Urinary bladder (tissue), 4 donors: Measurements from ENCODE around the gene CD81. TPM values are rescaled to one million over a fixed set of nuclear protein-coding genes. Genes with fewer than 3 reads are reported as not detected.

Experiments used
- DNase-seq: peaks from one replicate; pipeline ENCODE4 v3.0.0-alpha.2; 2015; ENCODE audit errors: extremely low spot score
- H3K27ac ChIP-seq: one replicate; pipeline ENCODE4 v1.5.1; 2013; ENCODE audit warnings: low read depth, mild to moderate bottlenecking, moderate library complexity
- H3K36me3 ChIP-seq: one replicate; pipeline ENCODE4 v1.6.1; 2013; ENCODE audit warnings: mild to moderate bottlenecking, moderate library complexity; ENCODE audit not compliant: insufficient read depth
- H3K4me1 ChIP-seq: one replicate; pipeline ENCODE4 v1.6.1; 2013; ENCODE audit warnings: mild to moderate bottlenecking, moderate library complexity; ENCODE audit not compliant: insufficient read depth
- H3K4me3 ChIP-seq: one replicate; pipeline ENCODE4 v1.5.1; 2013; ENCODE audit warnings: low read depth, low read length
- WGBS: extraction: QIAGEN DNeasy Blood & Tissue Kit; methylation state at CpG from one replicate; pipeline ENCODE4 v1.1.7; 2013; 5-methylcytosine and 5-hydroxymethylcytosine counted together
- polyA plus RNA-seq: library from polyadenylated mRNA; stranded (reverse); fragments of 200-250 nt; gene quantifications from one replicate; pipeline ENCODE4 v1.2.3, GENCODE V29; 2013
- total RNA-seq: library from RNA; depleted of rRNA; stranded (reverse); fragments of >200 nt; gene quantifications from one replicate; pipeline ENCODE4 v1.2.3, GENCODE V29; 2014
- donor health status: healthy with polysubstance abuse.
- donor health status: healthy.

CD81 gene
- total and polyA plus RNA-seq, 2 donors = 251 to 1,145 TPM

GRCh38 chr11:2383852-2384804, 7.0 kb downstream of the CD81 start:
- 47% methylated on average over 33 of the region's 33 CpGs for WGBS
- Histone ChIP-seq H3K36me3 (no peaks in the 10 kb centered on the region), H3K4me3 (no peak overlapping the region), H3K27ac (peak overlapping the region; percentile 78), H3K4me1 (no peaks in the 10 kb centered on the region)
- no peak for DNase-seq

GRCh38 chr11:2385156-2386151, 8.3 kb downstream of the CD81 start:
- no peaks in the 10 kb centered on the region for H3K4me1 ChIP-seq

GRCh38 chr11:2386591-2386990, 9.5 kb downstream of the CD81 start:
- WGBS = 38% methylated on average over 9 of the region's 9 CpGs

More at GRCh38 chr11:2385156-2386151, 8.3 kb downstream of the CD81 start:
- WGBS = 68% methylated on average over 48 of the region's 48 CpGs
- no peaks in the 10 kb centered on the region for H3K36me3 ChIP-seq
- H3K4me3 ChIP-seq = no peak overlapping the region
- no peak overlapping the region for H3K27ac ChIP-seq
- DNase-seq = no peak

DNA sequence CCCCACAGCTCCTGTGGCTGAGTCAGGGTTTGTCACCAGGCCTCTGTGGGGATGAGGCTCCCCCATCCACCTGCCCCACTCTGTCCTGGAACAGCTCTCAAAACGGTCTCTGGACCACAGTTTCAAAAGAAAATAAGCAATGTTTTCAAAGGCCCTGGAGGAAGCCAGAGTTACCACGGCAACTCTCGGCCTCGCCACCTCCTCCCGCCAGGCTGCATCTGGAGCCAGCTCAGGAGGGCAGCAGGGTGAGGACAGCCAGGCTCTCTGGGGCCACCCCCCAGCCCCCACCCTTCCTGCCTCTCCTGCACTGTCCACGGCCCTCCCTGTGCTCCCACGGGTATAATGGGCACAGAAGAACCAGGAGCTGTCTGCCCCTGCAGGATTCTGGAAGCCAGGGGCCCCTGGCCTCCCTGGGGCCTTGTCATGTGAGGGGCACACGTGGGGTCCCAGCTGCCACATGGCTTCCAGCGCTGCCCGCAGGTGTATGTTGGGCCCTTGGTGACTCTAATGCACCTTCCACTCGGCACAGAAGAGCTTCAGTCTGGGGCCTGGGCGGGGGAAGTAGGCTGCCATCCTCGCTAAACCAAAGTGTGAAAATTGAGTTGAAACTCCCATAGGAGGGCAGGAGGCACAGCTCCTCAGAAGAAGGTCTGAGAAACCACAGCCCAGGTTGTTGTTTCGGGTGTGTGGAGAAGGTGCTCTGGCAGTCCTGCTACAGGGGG, 10.3 kb downstream of the CD81 start:
- no peaks in the 10 kb centered on the region for H3K36me3 ChIP-seq
- 37% methylated on average over 14 of the region's 14 CpGs for WGBS
- no peak overlapping the region for H3K4me3 ChIP-seq
- no peak for DNase-seq
- H3K4me1 ChIP-seq = no peaks in the 10 kb centered on the region
- H3K27ac ChIP-seq = peak overlapping the region; percentile 48

More at GRCh38 chr11:2386591-2386990, 9.5 kb downstream of the CD81 start:
- Histone ChIP-seq H3K4me3 (no peak overlapping the region), H3K4me1 (no peaks in the 10 kb centered on the region), H3K27ac (peak overlapping the region; percentile 48), H3K36me3 (no peaks in the 10 kb centered on the region)
- DNase-seq = no peak

GRCh38 chr11:2388431-2389376, 11.6 kb downstream of the CD81 start:
- H3K27ac ChIP-seq = no peak overlapping the region
- H3K4me3 ChIP-seq = no peak overlapping the region
- H3K36me3 ChIP-seq = no peaks in the 10 kb centered on the region
- no peaks in the 10 kb centered on the region for H3K4me1 ChIP-seq
- no peak for DNase-seq
- WGBS = 77% methylated on average over 15 of the region's 15 CpGs

DNA sequence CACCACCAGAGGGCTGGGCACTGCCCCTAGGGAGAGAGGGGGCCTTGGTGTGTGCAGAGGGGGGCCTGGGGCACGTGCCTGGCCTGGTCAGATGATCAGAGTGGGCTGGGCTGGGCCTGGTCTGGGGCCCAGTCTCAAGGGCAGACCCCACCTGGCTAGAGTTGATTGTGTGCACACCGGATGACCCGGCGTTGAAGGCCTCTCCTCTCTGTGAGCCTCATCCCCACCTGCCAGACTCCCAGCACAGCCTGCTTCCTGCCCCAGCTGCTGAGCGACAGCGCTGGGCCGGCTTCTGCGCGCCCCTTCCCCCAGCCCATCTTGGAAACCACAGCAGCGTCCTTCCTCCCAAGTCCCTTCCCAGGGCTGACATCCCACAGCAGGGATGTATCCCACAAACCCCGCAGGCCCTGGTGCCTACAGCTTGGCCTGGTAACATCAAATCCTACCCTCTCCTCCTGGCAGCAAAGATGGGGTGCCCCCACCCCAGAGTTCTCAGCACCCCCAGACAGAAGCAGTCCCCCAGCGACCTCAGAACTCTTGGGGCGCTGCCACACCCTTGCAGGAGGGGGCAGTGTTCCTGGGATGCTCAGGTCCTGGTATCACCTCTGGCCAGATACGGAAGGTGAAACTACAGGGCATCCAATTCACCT, 12.4 kb downstream of the CD81 start:
- DNase-seq = no peak
- Histone ChIP-seq H3K4me3 (no peak overlapping the region), H3K36me3 (peaks cover 2% of the 10 kb centered on the region), H3K4me1 (no peaks in the 10 kb centered on the region), H3K27ac (no peak overlapping the region)
- 53% methylated on average over 14 of the region's 14 CpGs for WGBS

- Histone ChIP-seq H3K27ac (no peak overlapping the region), H3K4me1 (no peaks in the 10 kb centered on the region), H3K4me3 (no peak overlapping the region), H3K36me3 (peaks cover 3% of the 10 kb centered on the region)
- no peak for DNase-seq
- 70% methylated on average over 23 of the region's 23 CpGs for WGBS
These were observed 13.1 kb downstream of the CD81 start for GRCh38 chr11:2390091-2390724.

- no peak for DNase-seq
- WGBS = 26% methylated on average over 8 of the region's 8 CpGs
- no peaks in the 10 kb centered on the region for H3K4me1 ChIP-seq
- peaks cover 8% of the 10 kb centered on the region for H3K36me3 ChIP-seq
- no peak overlapping the region for H3K4me3 ChIP-seq
- H3K27ac ChIP-seq = no peak overlapping the region
These were observed 13.6 kb downstream of the CD81 start for GRCh38 chr11:2390725-2391151.

GRCh38 chr11:2391181-2391975, 14.3 kb downstream of the CD81 start:
- H3K27ac ChIP-seq = no peak overlapping the region
- no peak for DNase-seq
- H3K4me1 ChIP-seq = no peaks in the 10 kb centered on the region
- peaks cover 11% of the 10 kb centered on the region for H3K36me3 ChIP-seq
- H3K4me3 ChIP-seq = no peak overlapping the region
- 85% methylated on average over 20 of the region's 20 CpGs for WGBS

- H3K4me1 ChIP-seq = no peaks in the 10 kb centered on the region
- H3K4me3 ChIP-seq = no peak overlapping the region
- 86% methylated on average over 26 of the region's 26 CpGs for WGBS
- H3K27ac ChIP-seq = no peak overlapping the region
- H3K36me3 ChIP-seq = peaks cover 11% of the 10 kb centered on the region
- no peak for DNase-seq
These were observed 15.3 kb downstream of the CD81 start for GRCh38 chr11:2392241-2392959.
